PC-3 (cell line): ENCODE measurements around the gene NME7. TPM values are rescaled to one million over a fixed set of nuclear protein-coding genes. Genes with fewer than 3 reads are reported as not detected.

Experiments
- ATAC-seq: fragments of 200-7000 bp; cut with Tn5 transposase; 2 replicates; pipeline ENCODE4 v1.9.1; 2020; ENCODE audit warnings: mild to moderate bottlenecking, moderate library complexity
- BruUV-seq: library from RNA; stranded (reverse); fragments of 400-500 nt; replicated peaks from 2 replicates; lab custom pipeline; 2021; lab: Mats Ljungman, UMichigan
- CTCF ChIA-PET: fragments of 300-600 bp; sonication (Branson Sonifier 250); formaldehyde crosslinking; loops from one replicate; lab custom pipeline; 2022; ENCODE audit warnings: antibody characterized with exemption; lab: Charles Lee
- POLR2A ChIA-PET: fragments of 300-600 bp; sonication (Branson Sonifier 250); formaldehyde crosslinking; loops from one replicate; lab custom pipeline; 2022; ENCODE audit warnings: antibody characterized with exemption; ENCODE audit not compliant: unreplicated experiment; lab: Charles Lee
- DNase-seq: peaks from one replicate; pipeline ENCODE4 v3.0.0-alpha.2; 2015
- H2AFZ ChIP-seq: fragments of 300-600 bp; sonication (generic); 2 replicates; pipeline ENCODE4 v1.6.0; 2016; ENCODE audit warnings: antibody characterized with exemption, low read length
- H3F3A ChIP-seq: fragments of 300-600 bp; sonication (generic); one replicate; pipeline ENCODE4 v1.6.0; 2017; ENCODE audit warnings: antibody characterized with exemption, low read length, control low read depth, mild to moderate bottlenecking; ENCODE audit not compliant: unreplicated experiment
- H3K27ac ChIP-seq: fragments of 300-600 bp; sonication (generic); 2 replicates; pipeline ENCODE4 v1.5.1; 2016; ENCODE audit warnings: mild to moderate bottlenecking, low read length
- H3K27me3 ChIP-seq: fragments of 300-600 bp; sonication (generic); 2 replicates; pipeline ENCODE4 v1.6.1; 2016; ENCODE audit warnings: low read length, mixed read lengths
- H3K36me3 ChIP-seq: fragments of 300-600 bp; sonication (generic); 2 replicates; pipeline ENCODE4 v1.6.1; 2016; ENCODE audit warnings: low read depth, mixed run types, low read length, mixed read lengths
- H3K4me1 ChIP-seq: fragments of 300-600 bp; sonication (generic); 2 replicates; pipeline ENCODE4 v1.5.1; 2016; ENCODE audit warnings: low read length; ENCODE audit not compliant: insufficient read depth
- H3K4me2 ChIP-seq: fragments of 300-600 bp; sonication (generic); 2 replicates; pipeline ENCODE4 v1.6.0; 2016; ENCODE audit warnings: low read length
- H3K4me3 ChIP-seq: fragments of 300-600 bp; sonication (generic); 2 replicates; pipeline ENCODE4 v1.5.1; 2016; ENCODE audit warnings: mild to moderate bottlenecking, low read length, mixed read lengths
- H3K79me2 ChIP-seq: fragments of 300-600 bp; sonication (generic); 2 replicates; pipeline ENCODE4 v1.6.1; 2017; ENCODE audit warnings: low read length, mixed read lengths
- H3K9ac ChIP-seq: fragments of 300-600 bp; sonication (generic); 2 replicates; pipeline ENCODE4 v1.6.0; 2016; ENCODE audit warnings: mild to moderate bottlenecking, low read length
- H3K9me2 ChIP-seq: fragments of 300-600 bp; sonication (generic); replicated peaks from 2 replicates; pipeline ENCODE4 v1.6.1; 2016; ENCODE audit warnings: mixed run types, low read length, mixed read lengths
- H3K9me3 ChIP-seq: fragments of 300-600 bp; sonication (generic); 2 replicates; pipeline ENCODE4 v1.6.1; 2016; ENCODE audit warnings: low read length, mixed read lengths
- H4K20me1 ChIP-seq: fragments of 300-600 bp; sonication (generic); 2 replicates; pipeline ENCODE4 v1.6.1; 2016; ENCODE audit warnings: low read length, mixed read lengths
- CTCF ChIP-seq: fragments of 300-600 bp; sonication (generic); conservative IDR thresholded peaks from 2 replicates; pipeline ENCODE4 v1.5.1; 2017; ENCODE audit warnings: antibody characterized with exemption, low read depth, mild to moderate bottlenecking, low read length
- EZH2 ChIP-seq: fragments of 300-600 bp; sonication (generic); IDR thresholded peaks from one replicate; pipeline ENCODE4 v1.6.1; 2017; ENCODE audit warnings: antibody characterized with exemption, mild to moderate bottlenecking, low read length; ENCODE audit not compliant: unreplicated experiment
- EZH2phosphoT487 ChIP-seq: fragments of 300-600 bp; sonication (generic); IDR thresholded peaks from 2 replicates; pipeline ENCODE4 v1.6.1; 2018; ENCODE audit warnings: mild to moderate bottlenecking, antibody characterized with exemption, low read length, borderline replicate concordance
- intact Hi-C: fragments of 100-400 bp; cut with micrococcal nuclease; formaldehyde crosslinking; loops from 2 replicates; pipeline ENCODE4 v1.9.0; 2023
- total RNA-seq: library from RNA; depleted of rRNA; stranded (reverse); fragments of >200 nt; gene quantifications from 2 replicates; pipeline ENCODE4 v1.2.3, GENCODE V29; 2014

Gene NME7
- total RNA-seq, 1 experiment from 2014 or later: 18.9 TPM

GRCh38 chr1:169160845-169161495, 206.6 kb downstream of the NME7 start:
- H3K4me2 ChIP-seq: peak overlapping the region; percentile 24
- H3K27me3 ChIP-seq: no peaks in the 10 kb centered on the region
- peaks cover 3% of the 10 kb centered on the region for H3F3A ChIP-seq
- ChIA-PET POLR2A (interaction anchor here (0.6 kb wide), 1 partner anchor 15 kb away, joined by 3 read pairs; no protein-coding TSS in a partner anchor), CTCF (interaction anchor here (0.5 to 1.0 kb wide), 2 partner anchors 42 to 187 kb away, joined by 4 to 5 read pairs; no protein-coding TSS in a partner anchor)
- H3K4me1 ChIP-seq: peaks cover 32% of the 10 kb centered on the region
- DNase-seq: peak; percentile 74
- intact Hi-C loops: no loop called here
- H3K36me3 ChIP-seq: no peaks in the 10 kb centered on the region
- ATAC-seq: peak; percentile 61
- no TSS peak for BruUV-seq
- no peaks in the 10 kb centered on the region for H3K9me3 ChIP-seq
- H3K9me2 ChIP-seq: no peaks in the 10 kb centered on the region
- H4K20me1 ChIP-seq: no peaks in the 10 kb centered on the region
- H3K4me3 ChIP-seq: no peak overlapping the region
- peak overlapping the region; percentile 70 for H3K27ac ChIP-seq
- H3K79me2 ChIP-seq: no peaks in the 10 kb centered on the region
- TF ChIP-seq EZH2: no peak
- TF ChIP-seq EZH2phosphoT487: no peak
- TF ChIP-seq CTCF: no peak
- H3K9ac ChIP-seq: no peak overlapping the region
- no peak overlapping the region for H2AFZ ChIP-seq

GRCh38 chr1:169156580-169156979, 211.0 kb downstream of the NME7 start:
- H3K9me2 ChIP-seq: no peaks in the 10 kb centered on the region
- no peak overlapping the region for H3K9ac ChIP-seq
- H3K4me3 ChIP-seq: no peak overlapping the region

More at GRCh38 chr1:169156580-169156979, 211.0 kb downstream of the NME7 start:
- ATAC-seq: no peak
- intact Hi-C loops: no loop called here
- no peaks in the 10 kb centered on the region for H3K79me2 ChIP-seq
- no peaks in the 10 kb centered on the region for H3K27me3 ChIP-seq
- DNase-seq: no peak
- no peaks in the 10 kb centered on the region for H3K9me3 ChIP-seq
- no peak overlapping the region for H3K27ac ChIP-seq
- peaks cover 1% of the 10 kb centered on the region for H3F3A ChIP-seq
- H3K4me2 ChIP-seq: no peak overlapping the region
- ChIA-PET POLR2A (no interaction called here), CTCF (no interaction called here)
- peaks cover 11% of the 10 kb centered on the region for H3K4me1 ChIP-seq
- H2AFZ ChIP-seq: no peak overlapping the region
- H4K20me1 ChIP-seq: no peaks in the 10 kb centered on the region
- H3K36me3 ChIP-seq: no peaks in the 10 kb centered on the region
- no peak for TF ChIP-seq EZH2
- TF ChIP-seq CTCF: no peak
- no peak for TF ChIP-seq EZH2phosphoT487
- no TSS peak for BruUV-seq
